ENCODE results near the gene PSMA7. TPM values are rescaled to one million over a fixed set of nuclear protein-coding genes. Genes with fewer than 3 reads are reported as not detected.

PSMA7 gene
- total RNA-seq, 2 experiments from 2014 or later: 333 to 352 TPM

- Mint-ChIP-seq H3K4me1 (ENCODE audit: low read depth) (no peaks in the 10 kb centered on the region), H3K27ac (no peak overlapping the region), H3K36me3 (ENCODE audit: low read depth) (peaks cover 19% of the 10 kb centered on the region), H3K9me3 (ENCODE audit: insufficient read depth) (no peaks in the 10 kb centered on the region), H3K27me3 (ENCODE audit: low read depth) (no peaks in the 10 kb centered on the region), H3K4me3 (no peak overlapping the region)
- ChIA-PET CTCF (interaction anchor here (1.3 kb wide), 1 partner anchor 157 kb away, joined by 5 read pairs; no protein-coding TSS in a partner anchor), POLR2A (no interaction called here)
- no peak for ATAC-seq
- no peak for DNase-seq
Measured at GRCh38 chr20:62167474-62167873, 24.3 kb upstream of the PSMA7 start.

GRCh38 chr20:62165762-62166399, 22.7 kb upstream of the PSMA7 start:
- Mint-ChIP-seq H3K4me1 (ENCODE audit: low read depth) (no peaks in the 10 kb centered on the region), H3K36me3 (ENCODE audit: low read depth) (peaks cover 22% of the 10 kb centered on the region), H3K27ac (no peak overlapping the region), H3K4me3 (no peak overlapping the region), H3K27me3 (ENCODE audit: low read depth) (no peaks in the 10 kb centered on the region), H3K9me3 (ENCODE audit: insufficient read depth) (no peaks in the 10 kb centered on the region)
- CTCF ChIA-PET: no interaction called here
- ATAC-seq (no peak), DNase-seq (no peak)
- POLR2A ChIA-PET: no interaction called here

- ChIA-PET CTCF (no interaction called here), POLR2A (no interaction called here)
- DNase-seq: no peak
- no peak overlapping the region for H3K27ac Mint-ChIP-seq
- no peak for ATAC-seq
- no peaks in the 10 kb centered on the region for H3K27me3 Mint-ChIP-seq (ENCODE audit: low read depth)
- H3K36me3 Mint-ChIP-seq (ENCODE audit: low read depth): peaks cover 26% of the 10 kb centered on the region
- H3K4me3 Mint-ChIP-seq: no peak overlapping the region
- no peaks in the 10 kb centered on the region for H3K9me3 Mint-ChIP-seq (ENCODE audit: insufficient read depth)
- H3K4me1 Mint-ChIP-seq (ENCODE audit: low read depth): peaks cover 5% of the 10 kb centered on the region
Measured at GRCh38 chr20:62164879-62165761, 21.9 kb upstream of the PSMA7 start.

- DNase-seq: no peak
- peaks cover 12% of the 10 kb centered on the region for H3K4me1 Mint-ChIP-seq (ENCODE audit: low read depth)
- ATAC-seq: no peak
- H3K4me3 Mint-ChIP-seq: no peak overlapping the region
- CTCF ChIA-PET: no interaction called here
- H3K27me3 Mint-ChIP-seq (ENCODE audit: low read depth): no peaks in the 10 kb centered on the region
- H3K9me3 Mint-ChIP-seq (ENCODE audit: insufficient read depth): no peaks in the 10 kb centered on the region
- no peak overlapping the region for H3K27ac Mint-ChIP-seq
- POLR2A ChIA-PET: no interaction called here
- peaks cover 30% of the 10 kb centered on the region for H3K36me3 Mint-ChIP-seq (ENCODE audit: low read depth)
Measured at GRCh38 chr20:62163986-62164762, 21.0 kb upstream of the PSMA7 start.

- no peak overlapping the region for H3K4me3 Mint-ChIP-seq
- ChIA-PET POLR2A (no interaction called here), CTCF (no interaction called here)
- no peaks in the 10 kb centered on the region for H3K9me3 Mint-ChIP-seq (ENCODE audit: insufficient read depth)
- peaks cover 33% of the 10 kb centered on the region for H3K36me3 Mint-ChIP-seq (ENCODE audit: low read depth)
- DNase-seq (no peak), ATAC-seq (no peak)
- H3K4me1 Mint-ChIP-seq (ENCODE audit: low read depth): peaks cover 15% of the 10 kb centered on the region
- no peaks in the 10 kb centered on the region for H3K27me3 Mint-ChIP-seq (ENCODE audit: low read depth)
- no peak overlapping the region for H3K27ac Mint-ChIP-seq
Measured at GRCh38 chr20:62163485-62163865, 20.3 kb upstream of the PSMA7 start.

- Mint-ChIP-seq H3K36me3 (ENCODE audit: low read depth) (peaks cover 31% of the 10 kb centered on the region), H3K4me1 (ENCODE audit: low read depth) (peaks cover 16% of the 10 kb centered on the region), H3K9me3 (ENCODE audit: insufficient read depth) (no peaks in the 10 kb centered on the region), H3K27ac (no peak overlapping the region), H3K4me3 (no peak overlapping the region), H3K27me3 (ENCODE audit: low read depth) (no peaks in the 10 kb centered on the region)
- no peak for ATAC-seq
- ChIA-PET CTCF (no interaction called here), POLR2A (no interaction called here)
- DNase-seq: no peak
Measured at GRCh38 chr20:62162765-62163484, 19.7 kb upstream of the PSMA7 start.

- Mint-ChIP-seq H3K4me3 (no peak overlapping the region), H3K27me3 (ENCODE audit: low read depth) (no peaks in the 10 kb centered on the region), H3K36me3 (ENCODE audit: low read depth) (peaks cover 30% of the 10 kb centered on the region), H3K4me1 (ENCODE audit: low read depth) (peaks cover 16% of the 10 kb centered on the region), H3K9me3 (ENCODE audit: insufficient read depth) (no peaks in the 10 kb centered on the region), H3K27ac (no peak overlapping the region)
- ChIA-PET POLR2A (no interaction called here), CTCF (no interaction called here)
- no peak for DNase-seq
- no peak for ATAC-seq
Measured at GRCh38 chr20:62161347-62161746, 18.2 kb upstream of the PSMA7 start.

- Mint-ChIP-seq H3K9me3 (ENCODE audit: insufficient read depth) (no peaks in the 10 kb centered on the region), H3K4me1 (ENCODE audit: low read depth) (peaks cover 16% of the 10 kb centered on the region), H3K27me3 (ENCODE audit: low read depth) (no peaks in the 10 kb centered on the region), H3K27ac (no peak overlapping the region), H3K4me3 (no peak overlapping the region), H3K36me3 (ENCODE audit: low read depth) (peaks cover 25% of the 10 kb centered on the region)
- ATAC-seq: no peak
- no peak for DNase-seq
- ChIA-PET CTCF (no interaction called here), POLR2A (no interaction called here)
Measured at GRCh38 chr20:62160876-62161275, 17.7 kb upstream of the PSMA7 start.

GRCh38 chr20:62160253-62160652, 17.1 kb upstream of the PSMA7 start:
- ChIA-PET CTCF (no interaction called here), POLR2A (no interaction called here)
- Mint-ChIP-seq H3K27me3 (ENCODE audit: low read depth) (no peaks in the 10 kb centered on the region), H3K36me3 (ENCODE audit: low read depth) (peaks cover 28% of the 10 kb centered on the region), H3K4me3 (no peak overlapping the region), H3K27ac (no peak overlapping the region), H3K9me3 (ENCODE audit: insufficient read depth) (no peaks in the 10 kb centered on the region), H3K4me1 (ENCODE audit: low read depth) (peaks cover 16% of the 10 kb centered on the region)
- DNase-seq (no peak), ATAC-seq (no peak)

GRCh38 chr20:62159839-62160238, 16.6 kb upstream of the PSMA7 start:
- no peak overlapping the region for H3K4me3 Mint-ChIP-seq
- DNase-seq: peak; percentile 50

GRCh38 chr20:62159052-62159451, 15.9 kb upstream of the PSMA7 start:
- ChIA-PET CTCF (no interaction called here), POLR2A (no interaction called here)
- DNase-seq: no peak
- Mint-ChIP-seq H3K4me1 (ENCODE audit: low read depth) (peaks cover 16% of the 10 kb centered on the region), H3K27ac (no peak overlapping the region), H3K9me3 (ENCODE audit: insufficient read depth) (no peaks in the 10 kb centered on the region), H3K27me3 (ENCODE audit: low read depth) (no peaks in the 10 kb centered on the region), H3K36me3 (ENCODE audit: low read depth) (peaks cover 33% of the 10 kb centered on the region), H3K4me3 (no peak overlapping the region)
- ATAC-seq: no peak

More at GRCh38 chr20:62159839-62160238, 16.6 kb upstream of the PSMA7 start:
- ChIA-PET POLR2A (no interaction called here), CTCF (no interaction called here)
- Mint-ChIP-seq H3K27me3 (ENCODE audit: low read depth) (no peaks in the 10 kb centered on the region), H3K4me1 (ENCODE audit: low read depth) (peaks cover 16% of the 10 kb centered on the region), H3K9me3 (ENCODE audit: insufficient read depth) (no peaks in the 10 kb centered on the region), H3K36me3 (ENCODE audit: low read depth) (peaks cover 27% of the 10 kb centered on the region), H3K27ac (peak overlapping the region; percentile 73)
- ATAC-seq: no peak

- H3K4me1 Mint-ChIP-seq (ENCODE audit: low read depth): peaks cover 16% of the 10 kb centered on the region
- ATAC-seq: no peak
- peaks cover 1% of the 10 kb centered on the region for H3K9me3 Mint-ChIP-seq (ENCODE audit: insufficient read depth)
- H3K27ac Mint-ChIP-seq: no peak overlapping the region
- no peaks in the 10 kb centered on the region for H3K27me3 Mint-ChIP-seq (ENCODE audit: low read depth)
- no peak for DNase-seq
- no peak overlapping the region for H3K4me3 Mint-ChIP-seq
- peaks cover 33% of the 10 kb centered on the region for H3K36me3 Mint-ChIP-seq (ENCODE audit: low read depth)
- ChIA-PET CTCF (no interaction called here), POLR2A (no interaction called here)
Measured at GRCh38 chr20:62158541-62158940, 15.3 kb upstream of the PSMA7 start.

Data from activated CD8-positive, alpha-beta T cell treated with anti-CD3 and anti-CD28 coated beads, Interleukin-2, amount 10 ng/mL, durations not matched to agents 7 days and 5 days (primary cell).